HG03196 (cell line): Measurements from ENCODE around the gene NIFK.
"Not testable (repeated sequence)": the region's sequence is repeated elsewhere in the genome, so short reads cannot be mapped to it uniquely, and the experiment has no call there.

Experiments
- ATAC-seq: cut with Tn5 transposase; IDR thresholded peaks from one replicate; pipeline ENCODE4 v1.9.1; 2021; ENCODE audit not compliant: unreplicated experiment

NIFK gene

GRCh38 chr2:121697108-121697631 is 39.5 kb downstream of the NIFK start:
- ATAC-seq = no peak

- no peak for ATAC-seq
Observed at GRCh38 chr2:121696410-121696930, 40.2 kb downstream of the NIFK start.

- no peak for ATAC-seq
Observed at GRCh38 chr2:121695171-121695451, 41.6 kb downstream of the NIFK start.

- no peak for ATAC-seq
Observed at GRCh38 chr2:121694398-121695170, 42.1 kb downstream of the NIFK start.

GRCh38 chr2:121690572-121690971 is 46.1 kb downstream of the NIFK start:
- not testable (repeated sequence) for ATAC-seq

- ATAC-seq = no peak
Observed at GRCh38 chr2:121690095-121690494, 46.6 kb downstream of the NIFK start.

- no peak for ATAC-seq
Observed at GRCh38 chr2:121689356-121689755, 47.3 kb downstream of the NIFK start.

GRCh38 chr2:121688820-121689219 is 47.9 kb downstream of the NIFK start:
- ATAC-seq = no peak

GRCh38 chr2:121686902-121687301 is 49.8 kb downstream of the NIFK start:
- no peak for ATAC-seq

GRCh38 chr2:121686218-121686617 is 50.5 kb downstream of the NIFK start:
- ATAC-seq = no peak

- no peak for ATAC-seq
Observed at GRCh38 chr2:121682396-121683298, 54.0 kb downstream of the NIFK start.

GRCh38 chr2:121677855-121678254 is 58.8 kb downstream of the NIFK start:
- no peak for ATAC-seq
